Heart right ventricle (tissue), 16 donors: ENCODE data around the gene RASL10A. TPM values are rescaled to one million over a fixed set of nuclear protein-coding genes. Genes with fewer than 3 reads are reported as not detected.

ENCODE experiments used
- ATAC-seq, 8 donors: fragments of 200-7000 bp; cut with Tn5 transposase; one replicate each; pipeline ENCODE4 v1.9.1; 2020; ENCODE audit warnings: mild to moderate bottlenecking in 8 of 8, moderate library complexity in 8 of 8, moderate number of reproducible peaks in 1 of 8
- DNase-seq, 2 donors: peaks; one replicate each; pipeline ENCODE4 v3.0.0-alpha.2; 2020
- H3K27ac ChIP-seq, 10 donors: fragments of 200-600 bp; sonication (generic) in 2 of 10; one replicate each; pipeline versions ENCODE4 v1.5.0 to v1.8.0; 2020 to 2022; ENCODE audit warnings: mild to moderate bottlenecking in 3 of 10
- H3K27me3 ChIP-seq, 7 donors: fragments of 200-600 bp; one replicate each; pipeline ENCODE4 v1.8.0; 2021 to 2022; ENCODE audit warnings: mild to moderate bottlenecking in 2 of 7
- H3K36me3 ChIP-seq, 9 donors: fragments of 200-600 bp; sonication (generic) in 1 of 9; one replicate each; pipeline versions ENCODE4 v1.5.0 to v1.8.0; 2020 to 2022; ENCODE audit warnings: mild to moderate bottlenecking in 2 of 9
- H3K4me1 ChIP-seq, 9 donors: fragments of 200-600 bp; sonication (generic) in 1 of 9; one replicate each; pipeline versions ENCODE4 v1.5.0 to v1.8.0; 2020 to 2022; ENCODE audit warnings: mild to moderate bottlenecking in 4 of 9
- H3K4me3 ChIP-seq, 10 donors: fragments of 200-600 bp; sonication (generic) in 2 of 10; one replicate each; pipeline versions ENCODE4 v1.5.0 to v1.8.0; 2020 to 2022; ENCODE audit warnings: mild to moderate bottlenecking in 7 of 10, moderate library complexity in 2 of 10
- H3K9me3 ChIP-seq, 11 donors: fragments of 200-600 bp in 10 of 11; sonication (generic) in 2 of 11; one replicate each; pipeline versions ENCODE4 v1.5.0 to v1.8.0; 2013 to 2022; ENCODE audit warnings: mild to moderate bottlenecking in 2 of 11, control low read depth in 1 of 11, moderate library complexity in 1 of 11
- WGBS, 2 donors: extraction: QIAGEN DNeasy Blood & Tissue Kit; methylation state at CpG; one replicate each; pipeline ENCODE4 v1.1.7; 2013; ENCODE audit warnings: inconsistent platforms in 1 of 2; 5-methylcytosine and 5-hydroxymethylcytosine counted together
- intact Hi-C, 10 donors: fragments of 100-400 bp; cut with DNase I; formaldehyde crosslinking; loops; one replicate each; pipeline versions ENCODE4 v1.11.1 to v1.14.2; 2022
- polyA plus RNA-seq, 2 donors: library from polyadenylated mRNA; stranded (reverse); fragments of 200-250 nt; gene quantifications; one replicate each; pipeline ENCODE4 v1.2.3, GENCODE V29; 2013
- total RNA-seq, 10 donors: library from RNA; stranded (reverse); fragmentation: NEBNext Ultra II Directional in 3 of 10; extraction: Animal tissue kit (Norgen Biotek cat#: 25700) in 3 of 10; gene quantifications; one replicate each; pipeline versions ENCODE4 v1.2.1 to v1.2.4, GENCODE V29; 2021 to 2023
- TF ChIP-seq, protein P1 (sequence below), 9 donors: fragments of 200-600 bp; sonication (generic) in 2 of 9; IDR thresholded peaks; one replicate each; pipeline versions ENCODE4 v1.5.0 to v1.8.0; 2021 to 2022; ENCODE audit warnings: antibody characterized with exemption in 9 of 9, mild to moderate bottlenecking in 5 of 9, moderate library complexity in 1 of 9
- donor health status: Arrhythmogenic right ventricular cardiomyopathy.
- donor health status: ischemic (EF 13 %, LVEDD 7.1; RV severe dilation, severe dysfunction).
- donor health status: healthy with polysubstance abuse.
- donor health status: DM: no; HTN: yes; CAD: no.
- donor health status: DM: no; HTN: no; CAD: no.
- donor health status: ischemic (EF 25% LVEDD 6.9; RV normal size, moderate dysfunction).
- donor health status: ischemic (EF 25% LVEDD 5.7; RV mildly dilated, moderate dysfunction).
- donor health status: healthy.
- donor health status: DM: yes; HTN: yes; CAD: no.
- donor health status: Ischemic cardiomyopathy.
- donor health status: ischemic (EF 35%, LVEDD 5.7; RV mildly dilated, moderate dysfunction).
- donor health status: nonischemic (EF 11% LVEDD 7.7; RV severe dilation, severe dysfunction).
- donor health status: DM: yes; HTN: yes; CAD: no.
- donor health status: PGD.
- donor health status: ischemic (EF 29% LVEDD 5.4; RV normal size, mild dysfunction).
- donor health status: nonischemic (EF 23%, LVEDD 6.1; RV moderate dilation, normal function).

RASL10A gene
- total and polyA plus RNA-seq, 12 donors: 0.87 to 4.3 (median 1.7) TPM

DNA sequence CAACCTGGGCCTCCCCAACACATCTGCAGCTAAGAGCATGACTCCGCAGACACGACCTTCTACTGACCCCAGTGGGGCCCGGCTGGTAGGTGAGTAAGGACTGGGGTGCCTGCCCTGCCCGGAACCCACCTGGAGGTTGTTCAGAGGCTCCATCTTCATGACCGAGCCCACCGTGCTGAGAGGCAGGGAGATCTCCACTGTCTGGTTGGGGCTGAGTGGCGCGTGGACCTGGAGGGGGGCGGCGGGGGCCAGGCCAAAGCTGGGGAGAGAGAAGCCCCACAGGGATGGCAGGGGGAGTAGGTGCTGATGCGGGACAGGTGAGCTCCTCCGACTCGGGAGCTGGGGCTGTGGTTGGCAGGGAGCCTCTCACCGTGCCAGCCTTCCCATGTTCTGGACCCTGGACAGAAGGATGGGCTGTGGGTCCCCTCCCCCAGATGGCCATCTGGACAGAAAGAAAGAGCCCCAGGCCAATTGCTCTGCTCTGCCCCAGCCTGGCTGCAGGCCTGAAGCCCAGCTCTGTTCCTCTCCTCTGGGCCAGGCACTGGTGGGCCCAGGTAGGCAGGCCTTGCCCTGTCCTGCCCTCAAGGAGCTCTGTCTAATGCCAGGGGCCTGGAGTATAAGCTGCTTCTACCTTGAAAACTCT, 16.3 kb upstream of the RASL10A start:
- 87 to 89% methylated on average over 14 of the region's 14 CpGs for WGBS, 2 donors
- no peak overlapping the region for H3K27ac ChIP-seq
- peaks cover 0 to 15% (median 10%) of the 10 kb centered on the region in 9 donors for H3K4me1 ChIP-seq
- H3K27me3 ChIP-seq: no peaks in the 10 kb centered on the region
- DNase-seq: no peak
- TF ChIP-seq, protein P1, sequence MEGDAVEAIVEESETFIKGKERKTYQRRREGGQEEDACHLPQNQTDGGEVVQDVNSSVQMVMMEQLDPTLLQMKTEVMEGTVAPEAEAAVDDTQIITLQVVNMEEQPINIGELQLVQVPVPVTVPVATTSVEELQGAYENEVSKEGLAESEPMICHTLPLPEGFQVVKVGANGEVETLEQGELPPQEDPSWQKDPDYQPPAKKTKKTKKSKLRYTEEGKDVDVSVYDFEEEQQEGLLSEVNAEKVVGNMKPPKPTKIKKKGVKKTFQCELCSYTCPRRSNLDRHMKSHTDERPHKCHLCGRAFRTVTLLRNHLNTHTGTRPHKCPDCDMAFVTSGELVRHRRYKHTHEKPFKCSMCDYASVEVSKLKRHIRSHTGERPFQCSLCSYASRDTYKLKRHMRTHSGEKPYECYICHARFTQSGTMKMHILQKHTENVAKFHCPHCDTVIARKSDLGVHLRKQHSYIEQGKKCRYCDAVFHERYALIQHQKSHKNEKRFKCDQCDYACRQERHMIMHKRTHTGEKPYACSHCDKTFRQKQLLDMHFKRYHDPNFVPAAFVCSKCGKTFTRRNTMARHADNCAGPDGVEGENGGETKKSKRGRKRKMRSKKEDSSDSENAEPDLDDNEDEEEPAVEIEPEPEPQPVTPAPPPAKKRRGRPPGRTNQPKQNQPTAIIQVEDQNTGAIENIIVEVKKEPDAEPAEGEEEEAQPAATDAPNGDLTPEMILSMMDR (IDR thresholded peaks at IDR 0.05): no peak
- ATAC-seq: no peak
- no peak overlapping the region for H3K4me3 ChIP-seq
- no peaks in the 10 kb centered on the region for H3K9me3 ChIP-seq
- peaks cover 0 to 100% (median 28%) of the 10 kb centered on the region in 9 donors for H3K36me3 ChIP-seq
- intact Hi-C loops: no loop called here

- H3K36me3 ChIP-seq: peaks cover 0 to 100% (median 33%) of the 10 kb centered on the region in 9 donors
- no peak overlapping the region for H3K4me3 ChIP-seq
- no peak for ATAC-seq
- TF ChIP-seq, protein P1 (IDR thresholded peaks at IDR 0.05): no peak
- H3K27ac ChIP-seq: no peak overlapping the region
- peaks cover 0 to 14% (median 10%) of the 10 kb centered on the region in 9 donors for H3K4me1 ChIP-seq
- no peak for DNase-seq
- H3K27me3 ChIP-seq: no peaks in the 10 kb centered on the region
- intact Hi-C loops: no loop called here
- H3K9me3 ChIP-seq: no peaks in the 10 kb centered on the region
- 92 to 93% methylated on average over 8 of the region's 8 CpGs for WGBS, 2 donors
These were observed 15.7 kb upstream of the RASL10A start for GRCh38 chr22:29331213-29331612.

GRCh38 chr22:29330753-29331152, 15.3 kb upstream of the RASL10A start:
- ATAC-seq: peak in 7 of 8 donors; percentile 30 to 56 (median 51)
- peaks cover 0 to 14% (median 10%) of the 10 kb centered on the region in 9 donors for H3K4me1 ChIP-seq
- H3K27me3 ChIP-seq: no peaks in the 10 kb centered on the region
- no peak overlapping the region for H3K4me3 ChIP-seq
- no peak overlapping the region for H3K27ac ChIP-seq
- DNase-seq: peak; percentile 42 to 69
- H3K9me3 ChIP-seq: no peaks in the 10 kb centered on the region
- intact Hi-C loops: no loop called here
- 48 to 51% methylated on average over 9 of the region's 9 CpGs for WGBS, 2 donors
- TF ChIP-seq, protein P1 (IDR thresholded peaks at IDR 0.05): no peak
- H3K36me3 ChIP-seq: peaks cover 0 to 97% (median 33%) of the 10 kb centered on the region in 9 donors

DNA sequence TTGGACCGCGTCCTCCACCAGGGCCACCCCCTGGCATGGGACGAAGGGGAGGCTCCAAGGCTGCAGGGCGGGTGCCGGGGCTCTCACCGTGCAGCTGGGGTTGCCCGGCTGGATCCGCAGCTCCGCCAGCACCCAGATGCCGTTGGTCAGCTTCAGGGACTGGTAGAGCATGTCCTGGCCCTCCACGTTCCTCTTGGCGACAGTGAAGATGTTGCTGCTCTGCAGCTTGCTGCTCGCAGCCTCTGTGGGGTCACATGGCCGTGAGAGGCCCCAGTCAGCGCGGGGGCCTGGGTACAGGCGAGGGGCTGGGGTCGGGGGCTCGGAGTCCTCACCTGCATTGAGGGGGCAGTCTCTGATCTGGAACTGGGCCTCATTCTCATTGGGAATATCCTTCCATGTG, 14.8 kb upstream of the RASL10A start:
- TF ChIP-seq, protein P1 (IDR thresholded peaks at IDR 0.05): no peak
- ATAC-seq: no peak
- DNase-seq: no peak
- Histone ChIP-seq H3K27me3 (no peaks in the 10 kb centered on the region), H3K36me3 (peaks cover 0 to 92% (median 33%) of the 10 kb centered on the region in 9 donors), H3K4me3 (no peak overlapping the region), H3K4me1 (peaks cover 0 to 14% (median 10%) of the 10 kb centered on the region in 9 donors), H3K27ac (peak overlapping the region in 1 of 10 donors; percentile 1), H3K9me3 (no peaks in the 10 kb centered on the region)
- intact Hi-C loops: no loop called here
- 88 to 89% methylated on average over 19 of the region's 19 CpGs for WGBS, 2 donors
